Activated CD4-positive, alpha-beta memory T cell treated with anti-CD3 and anti-CD28 coated beads for 36 hours (primary cell): Measurements from ENCODE around the gene HSD17B11. TPM values are rescaled to one million over a fixed set of nuclear protein-coding genes. Genes with fewer than 3 reads are reported as not detected.
"Not testable (repeated sequence)": the region's sequence is repeated elsewhere in the genome, so short reads cannot be mapped to it uniquely, and the experiment has no call there.

Source experiments
- CTCF ChIA-PET: fragments of 350-600 bp; sonication (Branson Sonifier 250); formaldehyde crosslinking; loops from one replicate; lab custom pipeline; 2021; ENCODE audit warnings: antibody characterized with exemption, inconsistent platforms; lab: Charles Lee
- POLR2A ChIA-PET: fragments of 350-600 bp; sonication (Branson Sonifier 250); formaldehyde crosslinking; loops from one replicate; lab custom pipeline; 2021; ENCODE audit warnings: antibody characterized with exemption; lab: Charles Lee
- DNase-seq: peaks from one replicate; pipeline ENCODE4 v3.0.0-alpha.2; 2020
- H3K27ac Mint-ChIP-seq: one replicate; pipeline ENCODE4 v1.8.0; 2021; ENCODE audit warnings: mixed read lengths
- H3K27me3 Mint-ChIP-seq: one replicate; pipeline ENCODE4 v1.8.0; 2021; ENCODE audit warnings: mixed read lengths
- H3K36me3 Mint-ChIP-seq: one replicate; pipeline ENCODE4 v1.8.0; 2021; ENCODE audit warnings: mixed read lengths
- H3K4me1 Mint-ChIP-seq: one replicate; pipeline ENCODE4 v1.8.0; 2021; ENCODE audit warnings: low read depth, mixed read lengths
- H3K4me3 Mint-ChIP-seq: one replicate; pipeline ENCODE4 v1.8.0; 2021; ENCODE audit warnings: mild to moderate bottlenecking, mixed read lengths
- H3K9me3 Mint-ChIP-seq: one replicate; pipeline ENCODE4 v1.8.0; 2021; ENCODE audit warnings: mixed read lengths
- intact Hi-C: fragments of 100-400 bp; cut with micrococcal nuclease; formaldehyde crosslinking; loops from one replicate; pipeline ENCODE4 v1.15.1; 2023
- total RNA-seq, 2 experiments: library from RNA; stranded (reverse); gene quantifications; one replicate each; pipeline ENCODE4 v1.2.3, GENCODE V29; 2021

HSD17B11 gene
- total RNA-seq, 2 experiments from 2014 or later = 19.8 to 20.8 TPM

GRCh38 chr4:87420276-87420830 is 29.4 kb upstream of the HSD17B11 start:
- H3K9me3 Mint-ChIP-seq = no peaks in the 10 kb centered on the region
- peaks cover 20% of the 10 kb centered on the region for H3K4me1 Mint-ChIP-seq

GRCh38 chr4:87419578-87420249 is 28.7 kb upstream of the HSD17B11 start:
- Mint-ChIP-seq H3K27me3 (no peaks in the 10 kb centered on the region), H3K4me1 (peaks cover 18% of the 10 kb centered on the region), H3K36me3 (no peaks in the 10 kb centered on the region), H3K4me3 (no peak overlapping the region), H3K9me3 (no peaks in the 10 kb centered on the region), H3K27ac (no peak overlapping the region)
- no peak for DNase-seq
- ChIA-PET POLR2A (no interaction called here), CTCF (interaction anchor here (0.5 kb wide), 1 partner anchor 29 kb away, joined by 3 read pairs; the partner anchor contains the start of gene HSD17B11)
- intact Hi-C loops = no loop called here

More at GRCh38 chr4:87420276-87420830, 29.4 kb upstream of the HSD17B11 start:
- intact Hi-C loops = no loop called here
- Mint-ChIP-seq H3K27ac (no peak overlapping the region), H3K36me3 (no peaks in the 10 kb centered on the region), H3K27me3 (no peaks in the 10 kb centered on the region), H3K4me3 (no peak overlapping the region)
- ChIA-PET CTCF (interaction anchor here (0.5 to 0.7 kb wide), 2 partner anchors 29 to 40 kb away, joined by 3 read pairs; partner anchors contain the start of gene HSD17B11), POLR2A (interaction anchor here (3.0 kb wide), 1 partner anchor 30 kb away, joined by 31 read pairs; the partner anchor contains the start of gene HSD17B11)
- no peak for DNase-seq

- CTCF ChIA-PET, POLR2A ChIA-PET, H3K4me3 Mint-ChIP-seq, H3K4me1 Mint-ChIP-seq, H3K36me3 Mint-ChIP-seq, intact Hi-C loops, H3K27me3 Mint-ChIP-seq, H3K27ac Mint-ChIP-seq, DNase-seq, H3K9me3 Mint-ChIP-seq: not testable (repeated sequence)
Measured at GRCh38 chr4:87418410-87418809, 27.4 kb upstream of the HSD17B11 start.

GRCh38 chr4:87416965-87417364 is 26.0 kb upstream of the HSD17B11 start:
- POLR2A ChIA-PET = no interaction called here
- Mint-ChIP-seq H3K36me3 (no peaks in the 10 kb centered on the region), H3K9me3 (no peaks in the 10 kb centered on the region), H3K27ac (no peak overlapping the region), H3K27me3 (no peaks in the 10 kb centered on the region), H3K4me3 (no peak overlapping the region), H3K4me1 (peaks cover 7% of the 10 kb centered on the region)
- intact Hi-C loops = no loop called here
- CTCF ChIA-PET = interaction anchor here (0.8 kb wide), 1 partner anchor 48 kb away, joined by 3 read pairs; no protein-coding TSS in a partner anchor
- no peak for DNase-seq

- no peak for DNase-seq
- Mint-ChIP-seq H3K4me1 (no peaks in the 10 kb centered on the region), H3K27ac (no peak overlapping the region), H3K27me3 (peaks cover 6% of the 10 kb centered on the region), H3K9me3 (no peaks in the 10 kb centered on the region), H3K4me3 (no peak overlapping the region), H3K36me3 (no peaks in the 10 kb centered on the region)
- CTCF ChIA-PET = no interaction called here
- POLR2A ChIA-PET = no interaction called here
- intact Hi-C loops = no loop called here
Measured at GRCh38 chr4:87414816-87415215, 23.8 kb upstream of the HSD17B11 start.

GRCh38 chr4:87410679-87411078 is 19.7 kb upstream of the HSD17B11 start:
- no peak overlapping the region for H3K27ac Mint-ChIP-seq
- no peak overlapping the region for H3K4me3 Mint-ChIP-seq
- peaks cover 20% of the 10 kb centered on the region for H3K27me3 Mint-ChIP-seq
- no peaks in the 10 kb centered on the region for H3K36me3 Mint-ChIP-seq
- CTCF ChIA-PET = interaction anchor here (1.2 kb wide), 1 partner anchor 35 kb away, joined by 5 read pairs; no protein-coding TSS in a partner anchor
- POLR2A ChIA-PET = no interaction called here
- H3K9me3 Mint-ChIP-seq = no peaks in the 10 kb centered on the region
- DNase-seq = no peak
- intact Hi-C loops = no loop called here
- H3K4me1 Mint-ChIP-seq = peaks cover 9% of the 10 kb centered on the region

GRCh38 chr4:87410157-87410556 is 19.2 kb upstream of the HSD17B11 start:
- Mint-ChIP-seq H3K4me1 (peaks cover 9% of the 10 kb centered on the region), H3K36me3 (no peaks in the 10 kb centered on the region), H3K27ac (no peak overlapping the region), H3K4me3 (no peak overlapping the region), H3K27me3 (peaks cover 20% of the 10 kb centered on the region), H3K9me3 (no peaks in the 10 kb centered on the region)
- intact Hi-C loops = no loop called here
- no peak for DNase-seq
- ChIA-PET CTCF (interaction anchor here (1.2 kb wide), 1 partner anchor 35 kb away, joined by 5 read pairs; no protein-coding TSS in a partner anchor), POLR2A (no interaction called here)

- H3K36me3 Mint-ChIP-seq = no peaks in the 10 kb centered on the region
- H3K27me3 Mint-ChIP-seq = peaks cover 20% of the 10 kb centered on the region
- H3K4me1 Mint-ChIP-seq = peaks cover 9% of the 10 kb centered on the region
- no peaks in the 10 kb centered on the region for H3K9me3 Mint-ChIP-seq
- DNase-seq = no peak
- ChIA-PET POLR2A (no interaction called here), CTCF (no interaction called here)
- intact Hi-C loops = no loop called here
- no peak overlapping the region for H3K4me3 Mint-ChIP-seq
- no peak overlapping the region for H3K27ac Mint-ChIP-seq
Measured at GRCh38 chr4:87409420-87409939, 18.5 kb upstream of the HSD17B11 start.

GRCh38 chr4:87406902-87407301 is 15.9 kb upstream of the HSD17B11 start:
- DNase-seq, H3K36me3 Mint-ChIP-seq, H3K27ac Mint-ChIP-seq, H3K4me3 Mint-ChIP-seq, H3K9me3 Mint-ChIP-seq, H3K4me1 Mint-ChIP-seq, intact Hi-C loops: not testable (repeated sequence)
- peaks cover 20% of the 10 kb centered on the region for H3K27me3 Mint-ChIP-seq
- ChIA-PET POLR2A (interaction anchor here (0.7 kb wide), 1 partner anchor 15 kb away, joined by 3 read pairs; no protein-coding TSS in a partner anchor), CTCF (interaction anchor here (1.1 kb wide), 1 partner anchor 16 kb away, joined by 4 read pairs; the partner anchor contains the start of gene HSD17B11)

- H3K27ac Mint-ChIP-seq = no peak overlapping the region
- no peaks in the 10 kb centered on the region for H3K36me3 Mint-ChIP-seq
- intact Hi-C loops = no loop called here
- H3K9me3 Mint-ChIP-seq = no peaks in the 10 kb centered on the region
- no peak overlapping the region for H3K4me3 Mint-ChIP-seq
- ChIA-PET POLR2A (interaction anchor here (0.7 kb wide), 1 partner anchor 14 kb away, joined by 3 read pairs; no protein-coding TSS in a partner anchor), CTCF (no interaction called here)
- H3K27me3 Mint-ChIP-seq = peaks cover 20% of the 10 kb centered on the region
- DNase-seq = no peak
- peaks cover 9% of the 10 kb centered on the region for H3K4me1 Mint-ChIP-seq
Measured at GRCh38 chr4:87406462-87406861, 15.5 kb upstream of the HSD17B11 start.

GRCh38 chr4:87405211-87405820 is 14.3 kb upstream of the HSD17B11 start:
- H3K4me1 Mint-ChIP-seq = peaks cover 9% of the 10 kb centered on the region
- ChIA-PET POLR2A (interaction anchor here (1.2 kb wide), 1 partner anchor 15 kb away, joined by 3 read pairs; the partner anchor contains the start of gene HSD17B11), CTCF (no interaction called here)
- H3K27me3 Mint-ChIP-seq = peaks cover 18% of the 10 kb centered on the region
- no peaks in the 10 kb centered on the region for H3K9me3 Mint-ChIP-seq
- DNase-seq = no peak
- intact Hi-C loops = no loop called here
- no peak overlapping the region for H3K4me3 Mint-ChIP-seq
- no peaks in the 10 kb centered on the region for H3K36me3 Mint-ChIP-seq
- no peak overlapping the region for H3K27ac Mint-ChIP-seq

- DNase-seq, POLR2A ChIA-PET, H3K27ac Mint-ChIP-seq, H3K27me3 Mint-ChIP-seq, H3K9me3 Mint-ChIP-seq, CTCF ChIA-PET, intact Hi-C loops, H3K4me1 Mint-ChIP-seq, H3K4me3 Mint-ChIP-seq, H3K36me3 Mint-ChIP-seq: not testable (repeated sequence)
Measured at GRCh38 chr4:87403732-87404131, 12.7 kb upstream of the HSD17B11 start.
